Effector memory CD4-positive, alpha-beta T cell (primary cell): ENCODE measurements around the gene DLK1.

ENCODE experiments used
- DNase-seq, 3 donors: peaks; one replicate each; pipeline ENCODE4 v3.0.0-alpha.2; 2020
- H3K27ac ChIP-seq: 2 replicates; pipeline ENCODE4 v1.7.0; 2013; ENCODE audit warnings: mild to moderate bottlenecking, low read length, moderate library complexity; ENCODE audit not compliant: insufficient read depth, poor library complexity, severe bottlenecking
- H3K27me3 ChIP-seq: replicated peaks from 2 replicates; pipeline ENCODE4 v1.7.0; 2013; ENCODE audit warnings: mild to moderate bottlenecking, low read length; ENCODE audit not compliant: insufficient read depth, control insufficient read depth, poor library complexity, severe bottlenecking
- H3K36me3 ChIP-seq: 2 replicates; pipeline ENCODE4 v1.7.0; 2013; ENCODE audit warnings: mild to moderate bottlenecking, low read length, moderate library complexity; ENCODE audit not compliant: control insufficient read depth, insufficient read depth
- H3K4me1 ChIP-seq: 2 replicates; pipeline ENCODE4 v1.7.0; 2013; ENCODE audit warnings: low read length, mild to moderate bottlenecking; ENCODE audit not compliant: control insufficient read depth, insufficient read depth, poor library complexity, severe bottlenecking
- H3K4me3 ChIP-seq: 2 replicates; pipeline ENCODE4 v1.7.0; 2013; ENCODE audit warnings: low read length, low read depth, mild to moderate bottlenecking; ENCODE audit not compliant: insufficient read depth, poor library complexity, severe bottlenecking
- H3K9me3 ChIP-seq: 2 replicates; pipeline ENCODE4 v1.7.0; 2013; ENCODE audit warnings: mild to moderate bottlenecking, low read length, moderate library complexity; ENCODE audit not compliant: control insufficient read depth

DLK1 gene

DNA sequence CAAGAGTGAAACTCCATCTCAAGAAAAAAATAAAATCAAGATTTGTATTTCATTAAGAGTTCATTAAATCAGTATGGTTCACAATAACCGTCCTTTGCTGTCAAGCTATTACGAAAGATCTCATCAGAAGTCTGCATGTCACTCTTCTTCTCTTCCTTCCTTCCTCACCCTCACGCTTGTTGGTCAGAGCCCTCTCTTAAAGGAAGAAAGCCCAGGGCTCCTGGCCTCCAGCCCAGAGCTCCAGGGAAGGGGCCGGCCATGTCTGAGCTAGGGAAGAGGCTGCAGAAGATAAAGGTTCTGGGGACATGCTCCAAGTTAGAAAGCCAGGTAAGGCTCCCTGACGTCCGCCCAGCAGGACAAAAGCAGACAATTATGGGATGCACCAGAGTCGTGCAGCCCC, 43.1 kb upstream of the DLK1 start:
- no peaks in the 10 kb centered on the region for H3K4me1 ChIP-seq

DNA sequence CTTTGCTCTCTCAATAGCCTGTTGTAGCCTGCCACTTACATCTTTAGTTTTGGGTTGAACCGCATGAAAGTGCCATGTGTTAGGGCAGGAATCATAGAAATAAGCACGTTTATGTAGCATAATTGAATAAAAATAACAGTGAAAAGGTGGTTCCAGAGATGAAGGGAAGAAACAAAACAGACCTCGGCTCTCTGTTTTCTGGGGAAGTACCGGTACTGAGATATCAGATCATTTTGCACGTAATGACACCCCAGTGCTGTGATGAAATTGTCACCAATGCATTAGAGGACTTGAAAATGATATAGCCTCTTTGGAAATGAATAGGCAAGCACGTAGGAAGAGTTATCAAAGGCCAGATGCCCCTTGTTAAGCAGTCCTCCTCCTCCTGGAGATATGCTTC, 42.5 kb upstream of the DLK1 start:
- no peak for DNase-seq
- H3K9me3 ChIP-seq, result no peaks in the 10 kb centered on the region
- no peak overlapping the region for H3K27ac ChIP-seq
- H3K27me3 ChIP-seq, result no peaks in the 10 kb centered on the region
- no peaks in the 10 kb centered on the region for H3K36me3 ChIP-seq
- no peaks in the 10 kb centered on the region for H3K4me1 ChIP-seq
- no peak overlapping the region for H3K4me3 ChIP-seq

More for the DNA sequence above, 43.1 kb upstream of the DLK1 start:
- Histone ChIP-seq H3K27me3 (no peaks in the 10 kb centered on the region), H3K9me3 (no peaks in the 10 kb centered on the region), H3K27ac (no peak overlapping the region), H3K4me3 (no peak overlapping the region), H3K36me3 (no peaks in the 10 kb centered on the region)
- DNase-seq, result no peak

DNA sequence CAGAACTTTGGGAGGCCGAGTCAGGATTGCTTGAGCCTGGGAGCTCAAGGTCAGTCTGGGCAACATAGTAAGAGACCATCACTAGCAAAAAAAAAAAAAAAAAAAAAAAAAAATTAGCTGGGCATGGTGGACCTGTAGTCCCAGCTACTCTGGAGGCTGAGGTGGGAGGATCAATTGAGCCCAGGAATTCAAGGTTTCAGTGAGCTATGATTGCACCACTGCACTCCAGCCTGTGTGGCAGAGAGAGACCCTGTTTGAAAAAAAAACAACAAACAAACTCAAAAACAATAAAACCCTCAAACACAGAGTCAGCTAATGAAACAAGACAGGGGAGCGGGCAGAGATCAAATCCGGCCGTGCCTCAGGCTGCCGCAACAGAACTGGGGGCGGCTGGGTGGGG, 41.7 kb upstream of the DLK1 start:
- Histone ChIP-seq H3K27ac (no peak overlapping the region), H3K4me3 (no peak overlapping the region), H3K4me1 (no peaks in the 10 kb centered on the region), H3K36me3 (no peaks in the 10 kb centered on the region), H3K27me3 (no peaks in the 10 kb centered on the region), H3K9me3 (no peaks in the 10 kb centered on the region)
- no peak for DNase-seq

DNA sequence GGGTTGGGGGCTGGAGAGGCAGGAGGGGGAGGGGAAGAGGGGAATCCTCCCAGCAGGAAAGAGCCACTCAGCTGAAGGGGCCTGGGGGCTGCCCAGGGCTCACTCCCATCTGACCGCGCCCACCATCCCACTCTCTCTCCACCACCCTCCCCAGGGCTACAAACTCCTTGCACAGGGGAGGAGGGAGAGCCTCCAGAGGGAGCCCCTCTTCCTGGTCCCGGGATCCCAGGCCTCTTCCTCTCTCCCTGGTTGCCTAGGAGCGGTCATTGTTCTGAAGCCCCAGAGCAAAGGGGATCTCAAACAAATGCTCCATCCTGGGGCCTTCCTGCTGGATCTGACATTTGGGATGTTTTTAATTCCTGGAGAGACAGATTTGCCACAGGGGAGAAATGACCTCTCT, 39.8 kb upstream of the DLK1 start:
- Histone ChIP-seq H3K36me3 (no peaks in the 10 kb centered on the region), H3K27me3 (no peaks in the 10 kb centered on the region), H3K27ac (no peak overlapping the region), H3K4me1 (no peaks in the 10 kb centered on the region), H3K4me3 (no peak overlapping the region), H3K9me3 (no peaks in the 10 kb centered on the region)
- DNase-seq, result no peak

DNA sequence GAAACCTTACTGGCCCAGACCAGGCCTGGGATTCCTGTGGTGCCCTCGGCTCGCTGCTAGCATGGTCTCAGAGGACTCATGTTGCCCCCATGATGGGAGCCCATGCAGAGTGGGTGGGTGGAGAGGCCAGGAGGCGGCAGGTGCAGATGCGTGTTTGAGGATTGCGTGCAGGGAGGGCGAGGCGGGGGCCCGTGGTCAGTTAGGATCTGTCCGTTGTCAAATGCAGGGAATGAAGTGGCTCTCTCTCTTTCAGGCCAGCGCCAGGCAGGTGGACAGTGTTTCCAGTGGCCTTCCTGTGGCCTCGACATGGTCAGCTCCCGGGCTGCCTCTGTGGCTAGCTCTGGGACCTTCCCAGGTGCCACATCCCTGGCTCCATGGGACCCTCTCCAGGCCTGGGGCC, 39.3 kb upstream of the DLK1 start:
- Histone ChIP-seq H3K27me3 (no peaks in the 10 kb centered on the region), H3K36me3 (no peaks in the 10 kb centered on the region), H3K4me1 (no peaks in the 10 kb centered on the region), H3K27ac (no peak overlapping the region), H3K9me3 (no peaks in the 10 kb centered on the region), H3K4me3 (no peak overlapping the region)
- no peak for DNase-seq

DNA sequence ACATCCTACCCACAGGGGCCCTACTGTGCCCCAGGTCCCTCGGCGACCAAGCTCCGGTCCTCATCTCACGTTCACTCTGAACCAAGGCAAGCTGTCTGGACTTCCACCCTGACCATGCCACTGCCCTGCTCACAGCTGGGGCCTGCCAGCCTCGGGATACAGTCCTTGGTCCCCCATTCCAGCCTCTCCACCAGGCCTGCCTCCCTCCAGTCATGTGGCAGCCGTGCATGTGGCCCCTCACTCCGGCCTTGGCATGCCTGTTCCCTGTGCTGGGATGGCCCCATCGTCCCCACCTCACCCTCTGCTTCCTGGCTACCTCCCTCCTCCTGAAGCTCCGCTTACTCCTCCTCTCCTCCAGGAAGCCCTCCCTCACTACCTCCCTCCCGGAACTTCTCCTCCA, 38.6 kb upstream of the DLK1 start:
- Histone ChIP-seq H3K27ac (no peak overlapping the region), H3K4me1 (no peaks in the 10 kb centered on the region), H3K36me3 (no peaks in the 10 kb centered on the region), H3K4me3 (no peak overlapping the region), H3K9me3 (no peaks in the 10 kb centered on the region), H3K27me3 (no peaks in the 10 kb centered on the region)
- no peak for DNase-seq

DNA sequence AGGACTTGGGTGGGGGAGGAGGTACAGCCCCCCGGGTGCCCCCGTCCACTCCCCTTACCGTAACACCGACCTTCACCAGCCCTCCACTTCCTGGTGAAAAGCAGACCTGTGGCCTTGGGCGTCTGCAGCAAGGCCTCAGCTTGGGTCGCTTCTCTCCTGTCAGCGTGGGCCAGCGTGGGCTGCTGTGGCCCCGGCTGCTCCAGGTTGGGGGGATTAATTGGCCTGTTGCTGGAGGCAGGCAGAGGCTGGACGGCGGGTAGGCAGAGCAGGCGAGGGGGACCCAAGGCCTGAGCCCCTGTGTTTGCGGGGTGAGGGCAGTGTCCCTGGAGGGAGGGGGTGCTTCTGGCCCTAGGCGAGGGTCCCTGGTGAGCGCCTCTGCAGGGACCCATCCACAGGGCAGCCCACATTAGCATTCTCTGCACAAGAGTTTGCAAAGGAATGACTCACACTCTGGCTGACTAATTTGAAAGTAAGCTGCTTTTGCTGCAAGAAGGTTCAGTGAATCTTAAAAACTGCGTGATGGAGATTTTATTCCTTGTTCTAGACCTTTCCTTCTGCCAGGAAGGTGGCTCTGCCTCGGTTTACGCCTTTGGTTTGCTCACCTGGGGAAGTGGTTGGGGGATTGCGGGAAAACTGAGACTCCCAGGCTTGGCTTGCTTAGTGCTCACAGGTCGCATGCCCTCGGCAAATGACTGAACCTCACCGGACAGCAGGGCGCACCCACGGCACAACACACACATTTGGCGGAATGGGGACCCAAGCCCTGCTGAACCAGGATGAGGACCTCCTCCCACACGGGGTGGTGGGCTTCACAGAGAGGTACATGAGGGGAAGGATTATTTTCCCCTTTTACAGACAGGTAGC, 37.9 kb upstream of the DLK1 start:
- H3K4me3 ChIP-seq, result no peak overlapping the region
- no peaks in the 10 kb centered on the region for H3K4me1 ChIP-seq
- H3K36me3 ChIP-seq, result no peaks in the 10 kb centered on the region
- no peaks in the 10 kb centered on the region for H3K27me3 ChIP-seq
- no peak overlapping the region for H3K27ac ChIP-seq
- no peak for DNase-seq
- no peaks in the 10 kb centered on the region for H3K9me3 ChIP-seq

DNA sequence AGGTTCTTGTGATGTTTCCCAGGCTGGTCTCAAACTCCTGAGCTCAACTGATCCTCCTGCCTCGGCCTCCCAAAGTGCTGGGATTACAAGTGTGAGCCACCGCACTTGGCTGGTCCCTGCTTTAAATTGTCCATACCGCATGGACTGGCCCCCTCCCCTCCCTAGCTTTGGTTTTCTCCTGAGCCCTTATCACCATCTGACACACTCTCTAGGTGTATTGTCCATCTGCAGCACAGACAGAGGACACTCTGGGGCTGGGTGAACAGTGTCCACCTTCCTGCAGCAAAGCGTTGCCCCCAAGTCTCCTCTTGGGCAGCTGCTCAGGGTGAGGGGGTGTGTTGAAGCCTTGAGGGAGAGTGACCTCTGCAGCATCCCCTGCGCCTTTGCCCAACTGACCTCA, 36.0 kb upstream of the DLK1 start:
- Histone ChIP-seq H3K27me3 (no peaks in the 10 kb centered on the region), H3K4me3 (no peak overlapping the region), H3K36me3 (no peaks in the 10 kb centered on the region), H3K27ac (no peak overlapping the region), H3K4me1 (no peaks in the 10 kb centered on the region), H3K9me3 (no peaks in the 10 kb centered on the region)
- no peak for DNase-seq

DNA sequence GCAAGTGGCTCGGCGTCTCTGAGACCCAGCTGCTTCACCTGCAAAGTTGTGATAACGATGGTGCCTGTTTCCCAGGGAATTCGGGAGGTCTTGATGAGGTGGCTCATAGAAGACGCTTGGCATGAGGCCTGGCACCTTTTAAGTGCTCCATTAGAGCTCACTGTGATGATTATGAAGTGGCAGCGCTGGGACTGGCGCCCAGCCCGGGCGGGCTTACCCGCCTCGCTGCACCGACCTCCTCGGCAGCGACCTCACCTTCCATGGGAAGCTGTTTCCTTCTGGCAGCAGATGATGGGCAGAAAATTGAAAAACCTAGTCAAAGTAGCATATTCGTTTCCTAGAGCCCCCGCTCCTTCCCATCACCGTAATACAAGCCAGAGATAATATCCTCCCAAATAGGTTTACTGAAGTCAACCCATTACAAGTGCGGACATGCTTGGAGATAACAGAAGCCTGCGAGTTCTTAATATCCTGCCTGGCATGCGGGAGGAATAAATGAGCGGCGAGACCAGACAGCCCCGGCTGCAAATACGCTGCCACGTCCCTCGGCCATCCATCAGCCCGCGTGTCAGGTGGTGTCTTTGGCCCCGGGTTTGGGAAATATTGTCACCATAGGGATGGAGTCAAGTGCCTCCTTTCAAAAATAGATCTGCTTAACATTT, 35.2 kb upstream of the DLK1 start:
- no peak for DNase-seq
- Histone ChIP-seq H3K27me3 (no peaks in the 10 kb centered on the region), H3K9me3 (no peaks in the 10 kb centered on the region), H3K4me3 (no peak overlapping the region), H3K27ac (no peak overlapping the region), H3K4me1 (no peaks in the 10 kb centered on the region), H3K36me3 (no peaks in the 10 kb centered on the region)

DNA sequence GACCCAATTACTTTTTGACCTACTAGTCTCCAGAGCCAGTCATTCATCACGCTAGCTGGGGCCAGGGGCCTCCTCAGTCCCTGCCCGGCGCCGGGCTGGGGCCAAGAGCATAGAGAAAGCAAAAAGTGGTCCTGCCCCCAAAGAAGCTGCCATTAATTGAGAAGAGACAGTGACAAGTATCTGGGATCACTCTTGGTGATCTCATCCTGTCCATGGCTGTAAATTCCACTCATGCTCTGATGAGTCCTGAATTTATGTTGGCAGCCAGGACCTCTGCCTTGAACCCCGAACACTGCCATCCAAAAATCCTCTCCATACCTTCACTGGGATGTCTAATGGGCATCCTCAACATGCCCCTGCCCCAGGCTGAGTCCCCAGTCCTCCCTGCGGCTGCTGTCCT, 34.4 kb upstream of the DLK1 start:
- no peak for DNase-seq
- H3K27me3 ChIP-seq, result no peaks in the 10 kb centered on the region
- H3K9me3 ChIP-seq, result no peaks in the 10 kb centered on the region
- no peaks in the 10 kb centered on the region for H3K36me3 ChIP-seq
- H3K4me3 ChIP-seq, result no peak overlapping the region
- no peak overlapping the region for H3K27ac ChIP-seq
- no peaks in the 10 kb centered on the region for H3K4me1 ChIP-seq
